Endothelial cell of umbilical vein (primary cell): ENCODE data around the gene PRKAR1B. TPM values are rescaled to one million over a fixed set of nuclear protein-coding genes. Genes with fewer than 3 reads are reported as not detected.

Experiments used
- BruUV-seq: library from RNA; stranded (reverse); fragments of 400-500 nt; replicated peaks from 2 replicates; lab custom pipeline; 2021; lab: Mats Ljungman, UMichigan
- CTCF ChIA-PET: fragments of 300-600, 350-600 bp; sonication (Branson Sonifier 250); formaldehyde crosslinking; loops from one replicate; lab custom pipeline; 2021; ENCODE audit warnings: antibody characterized with exemption, inconsistent platforms; lab: Charles Lee
- POLR2A ChIA-PET: fragments of 300-600, 350-600 bp; sonication (Branson Sonifier 250); formaldehyde crosslinking; loops from one replicate; lab custom pipeline; 2021; ENCODE audit warnings: antibody characterized with exemption, inconsistent platforms; lab: Charles Lee
- DNase-seq: peaks from one replicate; pipeline ENCODE4 v3.0.0-alpha.2; 2011; ENCODE audit warnings: low read depth, low spot score
- FAIRE-seq: peaks from 2 replicates; lab custom pipeline; 2011; peaks lifted over from hg19 to GRCh38; lab: Jason Lieb, UNC
- H2AFZ ChIP-seq: 2 replicates; pipeline ENCODE4 v1.6.0; 2012; ENCODE audit warnings: low read depth, low read length, control low read depth, inconsistent platforms
- H3K27ac ChIP-seq: 2 replicates; pipeline ENCODE4 v1.5.1; 2011; ENCODE audit warnings: low read depth, mild to moderate bottlenecking, control low read depth, low read length, moderate library complexity; ENCODE audit not compliant: insufficient read depth
- H3K27me3 ChIP-seq, 2 experiments: 2 replicates each; pipeline versions ENCODE4 v1.6.0 to v1.6.1; 2011; ENCODE audit warnings: low read length in 2 of 2, mixed read lengths in 1 of 2; ENCODE audit not compliant: control insufficient read depth in 2 of 2, insufficient read depth in 2 of 2
- H3K36me3 ChIP-seq, 2 experiments: 2 replicates in 1 of 2; 3 replicates in 1 of 2; pipeline ENCODE4 v1.5.1; 2011; ENCODE audit warnings: low read length in 2 of 2, mild to moderate bottlenecking in 1 of 2, moderate library complexity in 1 of 2; ENCODE audit not compliant: control insufficient read depth in 2 of 2, insufficient read depth in 2 of 2; ENCODE audit errors: extremely low read depth in 1 of 2
- H3K4me1 ChIP-seq: 3 replicates; pipeline ENCODE4 v1.5.1; 2011; ENCODE audit warnings: mild to moderate bottlenecking, low read length; ENCODE audit not compliant: control insufficient read depth, insufficient read depth; ENCODE audit errors: extremely low read depth
- H3K4me2 ChIP-seq: 2 replicates; pipeline ENCODE4 v1.6.1; 2011; ENCODE audit warnings: low read length, control low read depth, mixed read lengths; ENCODE audit not compliant: insufficient read depth
- H3K4me3 ChIP-seq, 3 experiments: fragments of 200-600 bp in 1 of 3; sonication (generic), shearing (Covaris generic) in 1 of 3; replicated peaks in 1 of 3; 2 replicates each; pipeline ENCODE4 v1.5.1; 2011 to 2016; ENCODE audit warnings: control low read depth in 3 of 3, low read length in 3 of 3, mild to moderate bottlenecking in 2 of 3, inconsistent platforms in 1 of 3, low read depth in 1 of 3, moderate library complexity in 1 of 3; ENCODE audit not compliant: insufficient read depth in 1 of 3
- H3K79me2 ChIP-seq: 2 replicates; pipeline ENCODE4 v1.6.0; 2012; ENCODE audit warnings: low read length, inconsistent platforms; ENCODE audit not compliant: control insufficient read depth, insufficient read depth
- H3K9ac ChIP-seq: replicated peaks from 2 replicates; pipeline ENCODE3; 2011; ENCODE audit warnings: low read length, control low read depth; ENCODE audit not compliant: insufficient read depth; ENCODE audit errors: extremely low read depth
- H3K9me1 ChIP-seq: replicated peaks from 3 replicates; pipeline ENCODE4 v1.6.0; 2011; ENCODE audit warnings: mild to moderate bottlenecking, low read length; ENCODE audit not compliant: control insufficient read depth, insufficient read depth; ENCODE audit errors: extremely low read depth
- H3K9me3 ChIP-seq: replicated peaks from 2 replicates; pipeline ENCODE4 v1.5.1; 2012; ENCODE audit warnings: low read length, inconsistent platforms; ENCODE audit not compliant: control insufficient read depth, insufficient read depth
- H4K20me1 ChIP-seq: replicated peaks from 2 replicates; pipeline ENCODE3; 2011; ENCODE audit warnings: mild to moderate bottlenecking, low read length; ENCODE audit not compliant: control insufficient read depth, insufficient read depth; ENCODE audit errors: extremely low read depth
- EZH2 ChIP-seq: IDR thresholded peaks from 2 replicates; pipeline ENCODE4 v1.6.1; 2012; ENCODE audit warnings: borderline replicate concordance, low read depth, mild to moderate bottlenecking, moderate library complexity, low read length, inconsistent platforms; ENCODE audit not compliant: severe bottlenecking
- FOS ChIP-seq: IDR thresholded peaks from 2 replicates; pipeline ENCODE4 v1.6.1; 2011; ENCODE audit warnings: mild to moderate bottlenecking, low read length, moderate library complexity, borderline replicate concordance; ENCODE audit not compliant: insufficient read depth
- GATA2 ChIP-seq: IDR thresholded peaks from 2 replicates; pipeline ENCODE4 v1.7.0; 2011; ENCODE audit warnings: low read depth, mild to moderate bottlenecking, moderate library complexity, mixed read lengths, low read length; ENCODE audit not compliant: insufficient read length, insufficient read depth
- JUN ChIP-seq: IDR thresholded peaks from 2 replicates; pipeline ENCODE4 v1.6.1; 2011; ENCODE audit warnings: borderline replicate concordance, low read depth; ENCODE audit not compliant: insufficient read length, insufficient read depth
- MYC ChIP-seq: IDR thresholded peaks from one replicate; pipeline ENCODE4 v1.6.1; 2011; ENCODE audit warnings: mild to moderate bottlenecking, low read depth, low read length
- POLR2A ChIP-seq: IDR thresholded peaks from 2 replicates; pipeline ENCODE4 v1.6.1; 2012; ENCODE audit warnings: low read depth, mild to moderate bottlenecking, control low read depth, low read length
- POLR2AphosphoS5 ChIP-seq: IDR thresholded peaks from 2 replicates; pipeline ENCODE4 v1.6.1; 2012; ENCODE audit warnings: low read depth, mild to moderate bottlenecking, control low read depth, low read length, moderate library complexity; ENCODE audit not compliant: insufficient read depth
- dilution Hi-C: fragments of 300-500 bp; cut with MboI; formaldehyde crosslinking; loops from one replicate; pipeline ENCODE4 v1.15.0; 2019; ENCODE audit warnings: low sequenced_read_pairs; ENCODE audit not compliant: extremely low pct_ligation_motif_present
- intact Hi-C: fragments of 100-400 bp; cut with micrococcal nuclease; formaldehyde crosslinking; loops from one replicate; pipeline ENCODE4 v1.10.0; 2022
- polyA plus RNA-seq, 4 experiments: library from polyadenylated mRNA; depleted of rRNA in 3 of 4; stranded (reverse) in 3 of 4; unstranded in 1 of 4; fragments of >200 nt; gene quantifications; 2 replicates each; pipeline versions ENCODE4 v1.2.1 to v1.2.3, GENCODE V29; 2011 to 2012; ENCODE audit warnings: missing spikeins in 1 of 4
- total RNA-seq: library from RNA; stranded (reverse); gene quantifications from 2 replicates; pipeline ENCODE4 v1.2.3, GENCODE V29; 2021
- TF ChIP-seq, protein P1 (sequence below), 2 donors: IDR thresholded peaks; 1 replicate in 1 of 2; 2 replicates in 1 of 2; pipeline ENCODE4 v1.5.1; 2011; ENCODE audit warnings: low read length in 2 of 2, mild to moderate bottlenecking in 2 of 2, moderate library complexity in 2 of 2, control low read depth in 1 of 2, inconsistent platforms in 1 of 2, low read depth in 1 of 2; ENCODE audit not compliant: insufficient read depth in 1 of 2; ENCODE audit errors: extremely low read depth in 1 of 2
- TF ChIP-seq, protein P2 (sequence below): IDR thresholded peaks from 2 replicates; pipeline ENCODE4 v1.6.1; 2011; ENCODE audit not compliant: insufficient read depth, insufficient read length

Gene PRKAR1B
- total and polyA plus RNA-seq, 2 donors (not counting 3 experiments of a cell fraction or from before 2014, with no cell fraction given): 15.4 to 29.2 TPM

DNA sequence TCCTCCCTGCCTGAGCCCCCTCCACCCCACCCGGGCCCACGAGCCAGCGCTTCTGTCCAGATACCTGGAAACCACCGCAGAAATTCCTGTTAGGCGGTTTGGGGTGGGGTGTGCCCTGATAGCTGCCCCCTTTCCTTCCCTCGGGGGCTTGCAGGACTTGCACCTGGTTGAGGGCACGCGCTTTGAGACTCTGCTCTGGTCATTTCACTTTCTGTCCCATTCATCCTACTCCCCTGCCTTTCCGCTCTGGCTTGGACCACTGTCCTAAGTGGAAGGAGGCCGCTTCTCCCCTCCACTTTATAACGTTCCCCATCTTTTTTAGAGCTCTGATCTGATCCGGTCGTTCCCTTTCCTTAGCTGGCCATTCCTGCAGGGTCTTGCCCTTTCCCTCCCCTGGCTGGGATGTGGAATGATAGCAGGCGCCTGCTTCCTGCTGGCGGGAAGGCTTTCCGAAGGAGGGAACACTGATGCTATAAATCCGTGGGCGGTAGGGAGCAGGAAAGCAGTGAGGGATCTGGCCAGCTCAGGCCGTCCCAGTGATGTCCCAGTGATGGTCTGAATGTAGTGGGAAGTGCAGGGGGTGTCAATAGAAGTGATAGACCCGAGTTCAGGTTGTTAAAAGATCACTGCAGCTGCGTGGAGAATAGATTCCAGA is 852 bp upstream of the PRKAR1B start:
- Histone ChIP-seq H3K27ac (no peak overlapping the region), H3K36me3 (peaks cover 0 to 17% of the 10 kb centered on the region in 2 experiments), H4K20me1 (no peaks in the 10 kb centered on the region), H3K9ac (no peak overlapping the region), H3K27me3 (no peaks in the 10 kb centered on the region), H3K9me1 (no peaks in the 10 kb centered on the region), H3K4me2 (peak overlapping the region; percentile 54), H3K79me2 (peaks cover 42% of the 10 kb centered on the region), H2AFZ (no peak overlapping the region), H3K9me3 (no peaks in the 10 kb centered on the region), H3K4me3 (peak overlapping the region; percentile 12 to 57 (median 38)), H3K4me1 (peaks cover 15% of the 10 kb centered on the region)
- ChIA-PET POLR2A (no interaction called here), CTCF (interaction anchor here (0.9 to 1.8 kb wide), 5 partner anchors 9 to 406 kb away, joined by 3 to 5 read pairs (median 4); no protein-coding TSS in a partner anchor)
- DNase-seq: peak; percentile 34
- dilution Hi-C loops: no loop called here
- intact Hi-C loops: loop anchor here (2.0 to 5.0 kb wide), 2 partner anchors 123 to 211 kb away; partner anchors contain the start of gene PDGFA
- no peak for TF ChIP-seq JUN
- TF ChIP-seq, protein P1, sequence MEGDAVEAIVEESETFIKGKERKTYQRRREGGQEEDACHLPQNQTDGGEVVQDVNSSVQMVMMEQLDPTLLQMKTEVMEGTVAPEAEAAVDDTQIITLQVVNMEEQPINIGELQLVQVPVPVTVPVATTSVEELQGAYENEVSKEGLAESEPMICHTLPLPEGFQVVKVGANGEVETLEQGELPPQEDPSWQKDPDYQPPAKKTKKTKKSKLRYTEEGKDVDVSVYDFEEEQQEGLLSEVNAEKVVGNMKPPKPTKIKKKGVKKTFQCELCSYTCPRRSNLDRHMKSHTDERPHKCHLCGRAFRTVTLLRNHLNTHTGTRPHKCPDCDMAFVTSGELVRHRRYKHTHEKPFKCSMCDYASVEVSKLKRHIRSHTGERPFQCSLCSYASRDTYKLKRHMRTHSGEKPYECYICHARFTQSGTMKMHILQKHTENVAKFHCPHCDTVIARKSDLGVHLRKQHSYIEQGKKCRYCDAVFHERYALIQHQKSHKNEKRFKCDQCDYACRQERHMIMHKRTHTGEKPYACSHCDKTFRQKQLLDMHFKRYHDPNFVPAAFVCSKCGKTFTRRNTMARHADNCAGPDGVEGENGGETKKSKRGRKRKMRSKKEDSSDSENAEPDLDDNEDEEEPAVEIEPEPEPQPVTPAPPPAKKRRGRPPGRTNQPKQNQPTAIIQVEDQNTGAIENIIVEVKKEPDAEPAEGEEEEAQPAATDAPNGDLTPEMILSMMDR (IDR thresholded peaks at IDR 0.05; ENCODE audit: extremely low read depth in 1 of 2, insufficient read depth in 1 of 2, low read depth in 1 of 2, low read length in 2 of 2): no peak
- peak; percentile 87 for FAIRE-seq
- TSS peak; percentile 26 for BruUV-seq

DNA sequence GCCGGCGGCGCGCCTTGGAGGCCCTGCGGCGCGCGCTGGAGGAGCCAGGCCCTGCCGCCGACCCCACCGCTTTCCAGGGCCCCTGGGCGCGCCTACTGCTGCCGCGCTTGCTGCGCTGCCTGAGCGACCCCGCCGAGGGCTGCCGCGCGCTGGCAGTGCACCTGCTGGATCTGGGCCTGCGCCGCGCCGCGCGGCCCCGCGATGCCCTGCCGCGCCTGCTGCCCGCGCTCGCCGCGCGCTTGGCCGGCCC is 302 bp downstream of the PRKAR1B start:
- Histone ChIP-seq H3K9ac (peak overlapping the region; percentile 44), H3K79me2 (peaks cover 32% of the 10 kb centered on the region), H3K27ac (no peak overlapping the region), H3K4me3 (peak overlapping the region; percentile 38 to 57 (median 42)), H3K27me3 (no peaks in the 10 kb centered on the region), H3K9me1 (no peaks in the 10 kb centered on the region), H3K36me3 (peaks cover 0 to 12% of the 10 kb centered on the region in 2 experiments), H3K4me2 (no peak overlapping the region), H2AFZ (peak overlapping the region; percentile 21), H3K4me1 (peaks cover 15% of the 10 kb centered on the region), H3K9me3 (no peaks in the 10 kb centered on the region), H4K20me1 (no peaks in the 10 kb centered on the region)
- no peak for FAIRE-seq
- POLR2A ChIA-PET: interaction anchor here (0.7 kb wide), 1 partner anchor 122 kb away, joined by 4 read pairs; no protein-coding TSS in a partner anchor
- no peak for DNase-seq
- intact Hi-C loops (loop anchor here (2.0 to 5.0 kb wide), 2 partner anchors 122 to 209 kb away; partner anchors contain the start of gene PDGFA), dilution Hi-C loops (no loop called here)
- BruUV-seq: no TSS peak
- CTCF ChIA-PET: interaction anchor here (1.6 kb wide), 1 partner anchor 206 kb away, joined by 4 read pairs; no protein-coding TSS in a partner anchor
- TF ChIP-seq, protein P1 (IDR thresholded peaks at IDR 0.05; ENCODE audit: extremely low read depth in 1 of 2, insufficient read depth in 1 of 2, low read depth in 1 of 2, low read length in 2 of 2): no peak
- no peak for TF ChIP-seq GATA2
- TF ChIP-seq, protein P2, sequence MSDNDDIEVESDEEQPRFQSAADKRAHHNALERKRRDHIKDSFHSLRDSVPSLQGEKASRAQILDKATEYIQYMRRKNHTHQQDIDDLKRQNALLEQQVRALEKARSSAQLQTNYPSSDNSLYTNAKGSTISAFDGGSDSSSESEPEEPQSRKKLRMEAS: no peak
- no peak for TF ChIP-seq JUN
- no peak for TF ChIP-seq MYC
- no peak for TF ChIP-seq POLR2AphosphoS5
- no peak for TF ChIP-seq EZH2
- no peak for TF ChIP-seq POLR2A
- TF ChIP-seq FOS: no peak
